H9 (cell line): Measurements from ENCODE around the gene RAB33B. TPM values are rescaled to one million over a fixed set of nuclear protein-coding genes. Genes with fewer than 3 reads are reported as not detected.
A peak's percentile ranks its signal among the peaks of the same experiment; 100 is the strongest.

Experiments
- DNase-seq: peaks from one replicate; pipeline ENCODE4 v3.0.0-alpha.2; 2017
- H2AFZ ChIP-seq: one replicate; pipeline ENCODE4 v1.6.1; 2013; ENCODE audit warnings: mild to moderate bottlenecking, low read length, control low read depth, moderate library complexity
- H2AK5ac ChIP-seq: 2 replicates; pipeline ENCODE4 v1.6.1; 2013; ENCODE audit warnings: low read length, control low read depth, mixed read lengths; ENCODE audit not compliant: insufficient read length
- H2BK120ac ChIP-seq: one replicate; pipeline ENCODE4 v1.6.1; 2013; ENCODE audit warnings: low read depth, mild to moderate bottlenecking, low read length, control low read depth, inconsistent platforms; ENCODE audit not compliant: poor library complexity, severe bottlenecking
- H2BK12ac ChIP-seq: 2 replicates; pipeline ENCODE4 v1.6.1; 2013; ENCODE audit warnings: low read length, control low read depth, mixed read lengths, low read depth; ENCODE audit not compliant: insufficient read length
- H2BK15ac ChIP-seq: 2 replicates; pipeline ENCODE4 v1.6.1; 2013; ENCODE audit warnings: low read depth, low read length, control low read depth
- H2BK20ac ChIP-seq: one replicate; pipeline ENCODE4 v1.6.1; 2013; ENCODE audit warnings: low read depth, mild to moderate bottlenecking, low read length, control low read depth, inconsistent platforms; ENCODE audit not compliant: poor library complexity, severe bottlenecking
- H2BK5ac ChIP-seq: 2 replicates; pipeline ENCODE4 v1.6.1; 2013; ENCODE audit warnings: low read length, control low read depth, mixed read lengths; ENCODE audit not compliant: insufficient read length
- H3K14ac ChIP-seq: 2 replicates; pipeline ENCODE4 v1.6.1; 2013; ENCODE audit warnings: low read length, control low read depth; ENCODE audit not compliant: insufficient read depth
- H3K18ac ChIP-seq: 2 replicates; pipeline ENCODE4 v1.6.1; 2013; ENCODE audit warnings: low read depth, mild to moderate bottlenecking, mixed read lengths, low read length, control low read depth; ENCODE audit not compliant: insufficient read length
- H3K23ac ChIP-seq: 2 replicates; pipeline ENCODE4 v1.6.1; 2013; ENCODE audit warnings: low read length, control low read depth, mixed read lengths, low read depth; ENCODE audit not compliant: insufficient read length
- H3K23me2 ChIP-seq: 2 replicates; pipeline ENCODE4 v1.6.1; 2013; ENCODE audit warnings: low read depth, mild to moderate bottlenecking, mixed read lengths, low read length, control low read depth; ENCODE audit not compliant: insufficient read length, poor library complexity, severe bottlenecking
- H3K27ac ChIP-seq: 2 replicates; pipeline ENCODE4 v1.5.1; 2013; ENCODE audit warnings: low read length, control low read depth, mixed read lengths, low read depth; ENCODE audit not compliant: insufficient read length
- H3K27me3 ChIP-seq: 2 replicates; pipeline ENCODE4 v1.6.1; 2013; ENCODE audit warnings: low read length, control low read depth, inconsistent platforms; ENCODE audit not compliant: insufficient read depth
- H3K4ac ChIP-seq: 2 replicates; pipeline ENCODE4 v1.6.1; 2013; ENCODE audit warnings: low read depth, mild to moderate bottlenecking, control low read depth, inconsistent platforms, low read length, moderate library complexity
- H3K4me1 ChIP-seq: 2 replicates; pipeline ENCODE4 v1.6.1; 2013; ENCODE audit warnings: low read length, control low read depth, inconsistent platforms; ENCODE audit not compliant: insufficient read depth
- H3K4me2 ChIP-seq: 2 replicates; pipeline ENCODE4 v1.6.1; 2013; ENCODE audit warnings: low read length, control low read depth, mixed read lengths; ENCODE audit not compliant: insufficient read length, insufficient read depth
- H3K56ac ChIP-seq: 2 replicates; pipeline ENCODE4 v1.6.1; 2013; ENCODE audit warnings: low read depth, mild to moderate bottlenecking, mixed read lengths, low read length, control low read depth; ENCODE audit not compliant: insufficient read length
- H3K79me1 ChIP-seq: 2 replicates; pipeline ENCODE4 v1.6.1; 2013; ENCODE audit warnings: low read depth, mild to moderate bottlenecking, moderate library complexity, low read length, control low read depth, inconsistent platforms; ENCODE audit not compliant: insufficient read depth, poor library complexity, severe bottlenecking
- H3K79me2 ChIP-seq: 2 replicates; pipeline ENCODE4 v1.6.1; 2013; ENCODE audit warnings: low read length, control low read depth, inconsistent platforms; ENCODE audit not compliant: insufficient read depth
- H3K9ac ChIP-seq: 2 replicates; pipeline ENCODE4 v1.6.1; 2013; ENCODE audit warnings: low read length, control low read depth, mixed read lengths; ENCODE audit not compliant: insufficient read length; ENCODE audit errors: extremely low read depth
- H3K9me3 ChIP-seq: one replicate; pipeline ENCODE4 v1.6.1; 2013; ENCODE audit warnings: low read depth, low read length, inconsistent platforms; ENCODE audit not compliant: control insufficient read depth
- H3T11ph ChIP-seq: one replicate; pipeline ENCODE4 v1.6.1; 2013; ENCODE audit warnings: mild to moderate bottlenecking, low read length, control low read depth, inconsistent platforms
- H4K20me1 ChIP-seq: one replicate; pipeline ENCODE4 v1.6.1; 2013; ENCODE audit not compliant: control insufficient read depth, insufficient read length, insufficient read depth
- H4K5ac ChIP-seq: 2 replicates; pipeline ENCODE4 v1.6.1; 2013; ENCODE audit warnings: low read depth, mild to moderate bottlenecking, mixed read lengths, low read length, control low read depth; ENCODE audit not compliant: insufficient read length
- H4K8ac ChIP-seq: replicated peaks from 2 replicates; pipeline ENCODE4 v1.6.1; 2013; ENCODE audit warnings: low read length, control low read depth, mixed read lengths, low read depth; ENCODE audit not compliant: insufficient read length
- H4K91ac ChIP-seq: 2 replicates; pipeline ENCODE4 v1.6.1; 2013; ENCODE audit warnings: low read depth, mild to moderate bottlenecking, moderate library complexity, mixed read lengths, low read length, control low read depth; ENCODE audit not compliant: insufficient read length
- H3K27ac Mint-ChIP-seq, 3 experiments: 2 replicates in 2 of 3; 3 replicates in 1 of 3; pipeline ENCODE4 v1.8.0; 2020 to 2021; ENCODE audit warnings: mixed read lengths in 3 of 3, mild to moderate bottlenecking in 1 of 3, moderate library complexity in 1 of 3
- H3K27me3 Mint-ChIP-seq: 2 replicates; pipeline ENCODE4 v1.8.0; 2021; ENCODE audit warnings: low read depth, mild to moderate bottlenecking, moderate library complexity, mixed read lengths
- H3K36me3 Mint-ChIP-seq, 3 experiments: 2 replicates in 2 of 3; 3 replicates in 1 of 3; pipeline ENCODE4 v1.8.0; 2020 to 2021; ENCODE audit warnings: low read depth in 3 of 3, mixed read lengths in 3 of 3; ENCODE audit not compliant: insufficient read depth in 1 of 3
- H3K4me1 Mint-ChIP-seq, 2 experiments: 2 replicates each; pipeline ENCODE4 v1.8.0; 2020; ENCODE audit warnings: mixed read lengths in 2 of 2
- H3K4me3 Mint-ChIP-seq, 2 experiments: 2 replicates in 1 of 2; 3 replicates in 1 of 2; pipeline ENCODE4 v1.8.0; 2020 to 2021; ENCODE audit warnings: mild to moderate bottlenecking in 2 of 2, mixed read lengths in 2 of 2, moderate library complexity in 1 of 2
- H3K9me3 Mint-ChIP-seq, 2 experiments: 2 replicates in 1 of 2; 3 replicates in 1 of 2; pipeline ENCODE4 v1.8.0; 2020; ENCODE audit warnings: mild to moderate bottlenecking in 2 of 2, mixed read lengths in 2 of 2, moderate library complexity in 1 of 2
- CTCF ChIP-seq: fragments of 200-600 bp; sonication (generic); conservative IDR thresholded peaks from 3 replicates; pipeline ENCODE4 v1.8.0; 2021; ENCODE audit warnings: antibody characterized with exemption, mild to moderate bottlenecking
- WGBS: extraction: QIAGEN DNeasy Blood & Tissue Kit; methylation state at CpG from one replicate; pipeline ENCODE4 v1.1.7; 2013; ENCODE audit warnings: missing lambda C conversion rate, low lambda C conversion rate, mixed read lengths; ENCODE audit not compliant: insufficient read length; ENCODE audit errors: extremely low coverage; 5-methylcytosine and 5-hydroxymethylcytosine counted together
- total RNA-seq: library from RNA; stranded (reverse); gene quantifications from 2 replicates; pipeline ENCODE4 v1.2.1, GENCODE V29; 2021

The RAB33B gene
- total RNA-seq, 1 experiment from 2014 or later, result 7.7 TPM

GRCh38 chr4:139416073-139416673, 37.7 kb upstream of the RAB33B start:
- Histone ChIP-seq H3K23ac (no peak overlapping the region), H3K23me2 (no peaks in the 10 kb centered on the region), H3K79me2 (no peaks in the 10 kb centered on the region), H3K18ac (no peak overlapping the region), H3K27me3 (no peaks in the 10 kb centered on the region), H4K20me1 (no peaks in the 10 kb centered on the region), H3T11ph (no peak overlapping the region), H2AFZ (no peak overlapping the region), H4K91ac (no peak overlapping the region), H3K27ac (no peak overlapping the region), H3K79me1 (no peaks in the 10 kb centered on the region), H2BK12ac (no peak overlapping the region), H2BK120ac (no peak overlapping the region), H3K9ac (no peak overlapping the region), H2BK20ac (no peak overlapping the region), H4K8ac (no peak overlapping the region), H2BK15ac (no peak overlapping the region), H3K14ac (no peak overlapping the region), H4K5ac (no peak overlapping the region), H2BK5ac (no peak overlapping the region), H2AK5ac (no peak overlapping the region), H3K4me1 (no peaks in the 10 kb centered on the region), H3K56ac (no peak overlapping the region), H3K4ac (no peak overlapping the region), H3K4me2 (no peak overlapping the region), H3K9me3 (no peaks in the 10 kb centered on the region)
- no peaks in the 10 kb centered on the region; the same call in 1 of the 2 replicates for H3K27me3 Mint-ChIP-seq
- no peaks in the 10 kb centered on the region for H3K4me1 Mint-ChIP-seq
- WGBS, result no CpG with 5 or more reads among the region's 2 CpGs
- no peak for DNase-seq
- no peak overlapping the region for H3K27ac Mint-ChIP-seq
- peaks cover 25 to 33% (median 29%) of the 10 kb centered on the region in 3 experiments for H3K36me3 Mint-ChIP-seq
- no peak overlapping the region for H3K4me3 Mint-ChIP-seq
- H3K9me3 Mint-ChIP-seq, result peaks cover 24 to 25% of the 10 kb centered on the region in 2 experiments
- TF ChIP-seq CTCF, result peak; percentile 83
